ENCODE results near the gene LTBP1.

- TF ChIP-seq CTCF (IDR thresholded peaks at IDR 0.05) (no peak), EZH2 (IDR thresholded peaks at IDR 0.05; ENCODE audit: borderline replicate concordance, insufficient read depth, low read depth, low read length, poor library complexity, severe bottlenecking) (no peak)
Measured at GRCh38 chr2:33395034-33395433, 448.3 kb downstream of the LTBP1 start.
